HCT116 (cell line): ENCODE data around the gene TIMP3. TPM values are rescaled to one million over a fixed set of nuclear protein-coding genes. Genes with fewer than 3 reads are reported as not detected.

ENCODE experiments used
- ATAC-seq: fragments of 200-7000 bp; cut with Tn5 transposase; 2 replicates; pipeline ENCODE4 v1.9.1; 2020; ENCODE audit warnings: mild to moderate bottlenecking, moderate library complexity
- BruUV-seq: library from RNA; stranded (reverse); fragments of 400-500 nt; replicated peaks from 2 replicates; lab custom pipeline; 2021; lab: Mats Ljungman, UMichigan
- CTCF ChIA-PET: fragments of 300-600 bp; sonication (Branson Sonifier 250); formaldehyde crosslinking; loops from one replicate; lab custom pipeline; 2021; ENCODE audit warnings: antibody characterized with exemption; lab: Charles Lee
- POLR2A ChIA-PET: fragments of 300-600, 350-600 bp; sonication (Branson Sonifier 250); formaldehyde crosslinking; loops from one replicate; lab custom pipeline; 2021; ENCODE audit warnings: antibody characterized with exemption; lab: Charles Lee
- RAD21 ChIA-PET, 2 experiments: fragments of 300-600 bp; sonication (Branson Sonifier 250); formaldehyde crosslinking; loops; one replicate each; lab custom pipeline; 2023; ENCODE audit warnings: low total read pairs in 2 of 2; ENCODE audit not compliant: uncharacterized antibody in 2 of 2, unreplicated experiment in 2 of 2, low non-redundant PET in 1 of 2; lab: Charles Lee
- DNase-seq: peaks from one replicate; pipeline ENCODE4 v3.0.0-alpha.2; 2010; ENCODE audit warnings: low read depth, low spot score
- H2AFZ ChIP-seq: fragments of 200-600 bp; shearing (Covaris generic), sonication (generic); 2 replicates; pipeline ENCODE4 v1.6.1; 2017; ENCODE audit warnings: low read depth, mixed run types, mixed read lengths, antibody characterized with exemption, low read length; ENCODE audit not compliant: poor library complexity, severe bottlenecking
- H3K27ac ChIP-seq: 2 replicates; pipeline ENCODE4 v1.5.1; 2012; ENCODE audit warnings: low read depth, low read length
- H3K27me3 ChIP-seq: fragments of 200-600 bp; sonication (generic); 2 replicates; pipeline ENCODE4 v1.6.1; 2016; ENCODE audit warnings: mixed run types, low read length, mixed read lengths; ENCODE audit not compliant: insufficient read depth
- H3K36me3 ChIP-seq, 2 experiments: fragments of 200-500 bp in 1 of 2; fragments of 200-600 bp in 1 of 2; sonication (Bioruptor generic) in 1 of 2; sonication (generic) in 1 of 2; 2 replicates each; pipeline versions ENCODE4 v1.5.1 to v1.6.1; 2014 to 2016; ENCODE audit warnings: low read length in 2 of 2, inconsistent platforms in 1 of 2, mixed read lengths in 1 of 2, mixed run types in 1 of 2; ENCODE audit not compliant: insufficient read depth in 2 of 2, control insufficient read depth in 1 of 2
- H3K4me1 ChIP-seq, 2 experiments: fragments of 200-600 bp in 1 of 2; sonication (generic) in 1 of 2; 2 replicates each; pipeline versions ENCODE4 v1.5.1 to v1.6.1; 2012 to 2017; ENCODE audit warnings: low read length in 2 of 2, inconsistent platforms in 1 of 2, mild to moderate bottlenecking in 1 of 2, mixed read lengths in 1 of 2, mixed run types in 1 of 2, moderate library complexity in 1 of 2; ENCODE audit not compliant: insufficient read depth in 2 of 2, control insufficient read depth in 1 of 2
- H3K4me2 ChIP-seq: fragments of 200-600 bp; sonication (generic); 2 replicates; pipeline ENCODE4 v1.6.1; 2017; ENCODE audit warnings: mixed run types, low read length, mixed read lengths
- H3K4me3 ChIP-seq, 2 experiments: fragments of 200-600 bp in 1 of 2; sonication (generic) in 1 of 2; replicated peaks in 1 of 2; 2 replicates each; pipeline ENCODE4 v1.5.1; 2011 to 2016; ENCODE audit warnings: low read length in 2 of 2, control low read depth in 1 of 2, low read depth in 1 of 2, mild to moderate bottlenecking in 1 of 2, mixed read lengths in 1 of 2, mixed run types in 1 of 2
- H3K79me2 ChIP-seq: fragments of 200-600 bp; sonication (generic); 2 replicates; pipeline ENCODE4 v1.6.1; 2017; ENCODE audit warnings: mild to moderate bottlenecking, mixed run types, low read length, moderate library complexity, mixed read lengths; ENCODE audit not compliant: insufficient read depth
- H3K9ac ChIP-seq: fragments of 200-600 bp; sonication (generic); 2 replicates; pipeline ENCODE4 v1.6.1; 2016; ENCODE audit warnings: low read length, mixed read lengths
- H3K9me2 ChIP-seq: fragments of 200-600 bp; sonication (generic), shearing (Covaris generic); 2 replicates; pipeline ENCODE4 v1.6.1; 2017; ENCODE audit warnings: mixed run types, mild to moderate bottlenecking, moderate library complexity; ENCODE audit not compliant: insufficient read depth
- H3K9me3 ChIP-seq, 2 experiments: fragments of 200-500 bp in 1 of 2; fragments of 200-600 bp in 1 of 2; sonication (Bioruptor generic) in 1 of 2; sonication (generic) in 1 of 2; 2 replicates each; pipeline ENCODE4 v1.6.1; 2014 to 2017; ENCODE audit warnings: low read length in 2 of 2, mixed read lengths in 2 of 2, inconsistent platforms in 1 of 2, low read depth in 1 of 2, mild to moderate bottlenecking in 1 of 2, mixed run types in 1 of 2, moderate library complexity in 1 of 2; ENCODE audit not compliant: control insufficient read depth in 1 of 2, insufficient read depth in 1 of 2
- H4K20me1 ChIP-seq: fragments of 200-600 bp; sonication (generic), shearing (Covaris generic); 2 replicates; pipeline ENCODE4 v1.6.1; 2017; ENCODE audit warnings: mixed run types, mild to moderate bottlenecking, moderate library complexity; ENCODE audit not compliant: insufficient read depth
- ATF3 ChIP-seq: IDR thresholded peaks from 2 replicates; pipeline ENCODE4 v1.6.1; 2012
- CTCF ChIP-seq, 3 experiments: fragments of 200-600 bp in 1 of 3; sonication (generic) in 1 of 3; IDR thresholded peaks in 2 of 3; conservative IDR thresholded peaks in 1 of 3; 2 replicates each; pipeline ENCODE4 v1.5.1; 2012 to 2017; ENCODE audit warnings: low read depth in 2 of 3, low read length in 2 of 3, antibody characterized with exemption in 1 of 3, borderline replicate concordance in 1 of 3, control low read depth in 1 of 3, mild to moderate bottlenecking in 1 of 3, mixed read lengths in 1 of 3, mixed run types in 1 of 3, moderate library complexity in 1 of 3; ENCODE audit not compliant: insufficient read depth in 1 of 3
- EZH2 ChIP-seq: fragments of 200-600 bp; sonication (generic); IDR thresholded peaks from 2 replicates; pipeline ENCODE4 v1.6.1; 2017; ENCODE audit warnings: antibody characterized with exemption, mixed run types
- EZH2phosphoT487 ChIP-seq: fragments of 200-600 bp; IDR thresholded peaks from 2 replicates; pipeline ENCODE4 v1.6.1; 2018; ENCODE audit warnings: antibody characterized with exemption, borderline replicate concordance
- MAX ChIP-seq: IDR thresholded peaks from 2 replicates; pipeline ENCODE4 v1.6.1; 2012
- SIN3A ChIP-seq: IDR thresholded peaks from 2 replicates; pipeline ENCODE4 v1.6.1; 2012; ENCODE audit warnings: low read depth
- SRF ChIP-seq: IDR thresholded peaks from 2 replicates; pipeline ENCODE4 v1.6.1; 2012; ENCODE audit warnings: low read depth
- TCF7L2 ChIP-seq: IDR thresholded peaks from 2 replicates; pipeline ENCODE4 v1.7.0; 2011; ENCODE audit warnings: borderline replicate concordance, inconsistent platforms; ENCODE audit not compliant: insufficient read depth, insufficient read length; ENCODE audit errors: extremely low read depth
- ZBTB33 ChIP-seq: IDR thresholded peaks from 2 replicates; pipeline ENCODE4 v1.6.1; 2011; ENCODE audit warnings: mild to moderate bottlenecking, low read length, moderate library complexity; ENCODE audit not compliant: insufficient replicate concordance; ENCODE audit errors: extremely low read depth
- ZFX ChIP-seq: fragments of 450-650 bp; IDR thresholded peaks from 2 replicates; pipeline ENCODE4 v1.6.1; 2017
- intact Hi-C: fragments of 100-400 bp; cut with micrococcal nuclease; formaldehyde crosslinking; loops from 2 replicates; pipeline ENCODE4 v1.10.0; 2022
- total RNA-seq: library from RNA; stranded (reverse); gene quantifications from one replicate; pipeline ENCODE4 v1.2.1, GENCODE V29; 2021; ENCODE audit not compliant: unreplicated experiment

TIMP3 gene
- total RNA-seq, 1 experiment from 2014 or later, result 2.2 TPM

- Histone ChIP-seq H3K79me2 (no peaks in the 10 kb centered on the region), H4K20me1 (no peaks in the 10 kb centered on the region), H3K36me3 (no peaks in the 10 kb centered on the region), H2AFZ (no peak overlapping the region), H3K9me3 (no peaks in the 10 kb centered on the region), H3K9ac (no peak overlapping the region), H3K27ac (no peak overlapping the region), H3K4me2 (no peak overlapping the region), H3K9me2 (no peaks in the 10 kb centered on the region), H3K27me3 (peaks cover 21% of the 10 kb centered on the region; the same call in 1 of the 2 replicates), H3K4me3 (no peak overlapping the region)
- RAD21 ChIA-PET, result no interaction called here
- no peak for ATAC-seq
- BruUV-seq, result no TSS peak
- intact Hi-C loops, result loop anchor here (10.0 kb wide), 1 partner anchor 148 kb away; no protein-coding TSS in a partner anchor
- POLR2A ChIA-PET, result no interaction called here
- TF ChIP-seq EZH2, result no peak
- TF ChIP-seq EZH2phosphoT487, result no peak
- TF ChIP-seq MAX, result no peak
- TF ChIP-seq, all 23 proteins: peak for 0
- no peaks in the 10 kb centered on the region for H3K4me1 ChIP-seq
- no peak for DNase-seq
- CTCF ChIA-PET, result interaction anchor here (0.7 to 0.8 kb wide), 2 partner anchors 10 to 13 kb away, joined by 3 read pairs; no protein-coding TSS in a partner anchor
Observed at GRCh38 chr22:32837142-32837541, 35.6 kb downstream of the TIMP3 start.

GRCh38 chr22:32837803-32838202 lies 36.3 kb downstream of the TIMP3 start:
- H3K4me1 ChIP-seq, result no peaks in the 10 kb centered on the region
- H2AFZ ChIP-seq, result no peak overlapping the region
- no peaks in the 10 kb centered on the region for H3K9me2 ChIP-seq
- no peak for ATAC-seq
- ChIA-PET RAD21 (no interaction called here), POLR2A (interaction anchor here (0.6 kb wide), 2 partner anchors 13 to 1243 kb away, joined by 3 read pairs; no protein-coding TSS in a partner anchor), CTCF (no interaction called here)
- H4K20me1 ChIP-seq, result no peaks in the 10 kb centered on the region
- H3K9me3 ChIP-seq, result no peaks in the 10 kb centered on the region
- H3K27ac ChIP-seq, result no peak overlapping the region
- TF ChIP-seq MAX (no peak), ZBTB33 (no peak), ATF3 (no peak), SIN3A (no peak), SRF (no peak), CTCF (IDR thresholded peaks at IDR 0.05 in 2 of 3, conservative IDR thresholded peaks at IDR 0.05 in 1 of 3; ENCODE audit: borderline replicate concordance in 1 of 3, insufficient read depth in 1 of 3, low read depth in 2 of 3, low read length in 2 of 3) (no peak), ZFX (no peak), TCF7L2 (no peak)
- no peaks in the 10 kb centered on the region for H3K79me2 ChIP-seq
- BruUV-seq, result no TSS peak
- H3K27me3 ChIP-seq, result peaks cover 24% of the 10 kb centered on the region; the same call in 1 of the 2 replicates
- no peak overlapping the region for H3K4me3 ChIP-seq
- H3K36me3 ChIP-seq, result no peaks in the 10 kb centered on the region
- no peak overlapping the region for H3K9ac ChIP-seq
- no peak overlapping the region for H3K4me2 ChIP-seq
- intact Hi-C loops, result loop anchor here (10.0 kb wide), 1 partner anchor 147 kb away; no protein-coding TSS in a partner anchor
- no peak for DNase-seq
